IMR-90 (cell line): ENCODE measurements around the gene SPAG4. TPM values are rescaled to one million over a fixed set of nuclear protein-coding genes. Genes with fewer than 3 reads are reported as not detected.

Experiments used
- ATAC-seq: fragments of 200-7000 bp; cut with Tn5 transposase; 2 replicates; pipeline ENCODE4 v1.9.1; 2020; ENCODE audit warnings: low read depth, mild to moderate bottlenecking, moderate library complexity
- BruUV-seq: library from RNA; stranded (reverse); fragments of 400-500 nt; replicated peaks from 2 replicates; lab custom pipeline; 2021; lab: Mats Ljungman, UMichigan
- CTCF ChIA-PET: fragments of 300-600 bp; formaldehyde crosslinking; extraction: SDS; loops from one replicate; lab custom pipeline; 2021; ENCODE audit warnings: antibody characterized with exemption; lab: Yijun Ruan, JAX
- POLR2A ChIA-PET: fragments of 300-600 bp; sonication (Branson Sonifier 250); formaldehyde crosslinking; loops from one replicate; lab custom pipeline; 2022; ENCODE audit warnings: antibody characterized with exemption; ENCODE audit not compliant: unreplicated experiment; lab: Charles Lee
- DNase-seq: peaks from one replicate; pipeline ENCODE4 v3.0.0; 2013
- H2AFZ ChIP-seq: replicated peaks from 2 replicates; pipeline ENCODE3; 2013; ENCODE audit warnings: low read length, mild to moderate bottlenecking; ENCODE audit not compliant: poor library complexity
- H2AK5ac ChIP-seq: 2 replicates; pipeline ENCODE4 v1.6.1; 2013; ENCODE audit warnings: low read depth, low read length, inconsistent platforms
- H2AK9ac ChIP-seq: replicated peaks from 2 replicates; pipeline ENCODE3; 2013; ENCODE audit warnings: mild to moderate bottlenecking, low read depth, low read length, moderate library complexity; ENCODE audit not compliant: poor library complexity
- H2BK120ac ChIP-seq: 2 replicates; pipeline ENCODE4 v1.6.1; 2013; ENCODE audit warnings: low read depth, low read length, inconsistent platforms
- H2BK15ac ChIP-seq: 3 replicates; pipeline ENCODE4 v1.6.1; 2013; ENCODE audit warnings: low read depth, low read length, inconsistent platforms
- H2BK20ac ChIP-seq: 2 replicates; pipeline ENCODE4 v1.6.1; 2013; ENCODE audit warnings: low read depth, mild to moderate bottlenecking, inconsistent platforms, low read length, moderate library complexity
- H2BK5ac ChIP-seq: 2 replicates; pipeline ENCODE4 v1.6.1; 2013; ENCODE audit warnings: mild to moderate bottlenecking, low read depth, low read length, inconsistent platforms; ENCODE audit not compliant: poor library complexity, severe bottlenecking
- H3K14ac ChIP-seq: replicated peaks from 2 replicates; pipeline ENCODE4 v1.6.1; 2013; ENCODE audit warnings: low read depth, low read length, inconsistent platforms
- H3K18ac ChIP-seq: 2 replicates; pipeline ENCODE4 v1.6.1; 2013; ENCODE audit warnings: low read depth, low read length, control low read depth
- H3K23ac ChIP-seq: 2 replicates; pipeline ENCODE4 v1.6.1; 2013; ENCODE audit warnings: low read depth, low read length, inconsistent platforms
- H3K27ac ChIP-seq: 2 replicates; pipeline ENCODE4 v1.5.1; 2013; ENCODE audit warnings: mild to moderate bottlenecking, control low read depth, low read length; ENCODE audit not compliant: insufficient read depth
- H3K27me3 ChIP-seq: 2 replicates; pipeline ENCODE4 v1.6.1; 2013; ENCODE audit warnings: low read length; ENCODE audit not compliant: control insufficient read depth, insufficient read depth
- H3K36me3 ChIP-seq: 2 replicates; pipeline ENCODE4 v1.6.1; 2013; ENCODE audit warnings: low read length, mixed read lengths; ENCODE audit not compliant: control insufficient read depth, insufficient read depth
- H3K4ac ChIP-seq: 2 replicates; pipeline ENCODE4 v1.6.1; 2013; ENCODE audit warnings: low read depth, low read length, inconsistent platforms
- H3K4me1 ChIP-seq: 2 replicates; pipeline ENCODE4 v1.6.1; 2013; ENCODE audit warnings: low read length, mixed read lengths; ENCODE audit not compliant: control insufficient read depth, insufficient read depth
- H3K4me2 ChIP-seq: 2 replicates; pipeline ENCODE4 v1.6.1; 2013; ENCODE audit warnings: low read depth, mild to moderate bottlenecking, control low read depth, low read length, moderate library complexity
- H3K4me3 ChIP-seq: 2 replicates; pipeline ENCODE4 v1.5.1; 2013; ENCODE audit warnings: low read depth, mild to moderate bottlenecking, control low read depth, low read length, moderate library complexity; ENCODE audit not compliant: insufficient read depth
- H3K56ac ChIP-seq: 2 replicates; pipeline ENCODE4 v1.6.1; 2013; ENCODE audit warnings: low read length, inconsistent platforms; ENCODE audit not compliant: insufficient read depth; ENCODE audit errors: extremely low read depth
- H3K79me1 ChIP-seq, 2 experiments: 2 replicates each; pipeline ENCODE4 v1.6.1; 2013; ENCODE audit warnings: low read length in 2 of 2, inconsistent platforms in 1 of 2, low read depth in 1 of 2
- H3K9ac ChIP-seq: 2 replicates; pipeline ENCODE4 v1.6.1; 2013; ENCODE audit warnings: low read depth, low read length, control low read depth
- H3K9me1 ChIP-seq: 2 replicates; pipeline ENCODE4 v1.6.1; 2013; ENCODE audit warnings: low read length, inconsistent platforms; ENCODE audit not compliant: insufficient read depth
- H3K9me3 ChIP-seq: 2 replicates; pipeline ENCODE4 v1.6.1; 2013; ENCODE audit warnings: low read length; ENCODE audit not compliant: control insufficient read depth, insufficient read depth
- H4K20me1 ChIP-seq: 2 replicates; pipeline ENCODE4 v1.6.1; 2013; ENCODE audit warnings: low read length, inconsistent platforms; ENCODE audit not compliant: insufficient read depth
- H4K5ac ChIP-seq: 2 replicates; pipeline ENCODE4 v1.6.1; 2013; ENCODE audit warnings: mild to moderate bottlenecking, low read depth, low read length, control low read depth
- H4K8ac ChIP-seq, 2 experiments: 2 replicates each; pipeline ENCODE4 v1.6.1; 2013; ENCODE audit warnings: low read depth in 2 of 2, low read length in 2 of 2, control low read depth in 1 of 2, inconsistent platforms in 1 of 2
- H4K91ac ChIP-seq: 2 replicates; pipeline ENCODE4 v1.6.1; 2013; ENCODE audit warnings: low read depth, low read length, inconsistent platforms; ENCODE audit not compliant: insufficient read depth
- BHLHE40 ChIP-seq: fragments of 150-350 bp; IDR thresholded peaks from 2 replicates; pipeline ENCODE4 v1.6.1; 2016; ENCODE audit warnings: mild to moderate bottlenecking, low read depth, low read length
- CEBPB ChIP-seq: IDR thresholded peaks from 2 replicates; pipeline ENCODE4 v1.6.1; 2012; ENCODE audit warnings: low read depth, low read length, improper control_type of control experiment
- ELK1 ChIP-seq: fragments of 150-350 bp; IDR thresholded peaks from 2 replicates; pipeline ENCODE4 v1.6.1; 2016; ENCODE audit warnings: low read depth, mild to moderate bottlenecking, low read length, moderate library complexity, borderline replicate concordance
- FOS ChIP-seq: fragments of 150-350 bp; IDR thresholded peaks from 2 replicates; pipeline ENCODE4 v1.6.1; 2016; ENCODE audit warnings: low read depth, low read length
- MXI1 ChIP-seq: IDR thresholded peaks from 2 replicates; pipeline ENCODE4 v1.6.1; 2012; ENCODE audit warnings: low read depth, mild to moderate bottlenecking, low read length, moderate library complexity, borderline replicate concordance
- NFE2L2 ChIP-seq: fragments of 150-350 bp; IDR thresholded peaks from 2 replicates; pipeline ENCODE4 v1.6.1; 2016; ENCODE audit warnings: low read depth, mild to moderate bottlenecking, low read length
- POLR2A ChIP-seq: IDR thresholded peaks from 2 replicates; pipeline ENCODE4 v1.6.1; 2012; ENCODE audit warnings: mild to moderate bottlenecking, low read depth, low read length
- RAD21 ChIP-seq: IDR thresholded peaks from 2 replicates; pipeline ENCODE4 v1.6.1; 2012; ENCODE audit warnings: low read length, improper control_type of control experiment
- RFX5 ChIP-seq: IDR thresholded peaks from 2 replicates; pipeline ENCODE4 v1.8.0; 2012; ENCODE audit warnings: low read depth, mild to moderate bottlenecking, low read length, moderate library complexity
- USF2 ChIP-seq: fragments of 150-350 bp; IDR thresholded peaks from 2 replicates; pipeline ENCODE4 v1.6.1; 2017; ENCODE audit warnings: mild to moderate bottlenecking, antibody characterized with exemption, low read length, low read depth
- WGBS, 2 experiments: methylation state at CpG; one replicate each; pipeline versions ENCODE4 v1.1.5 to v1.1.7; 2013; ENCODE audit warnings: missing lambda C conversion rate in 2 of 2; ENCODE audit not compliant: insufficient read length in 1 of 2; ENCODE audit errors: extremely low coverage in 2 of 2; 5-methylcytosine and 5-hydroxymethylcytosine counted together
- dilution Hi-C: fragments of 300-500 bp; cut with HindIII; formaldehyde crosslinking; loops from one replicate; pipeline ENCODE4 v1.14.3; 2018; ENCODE audit warnings: low sequenced_read_pairs; ENCODE audit not compliant: unreplicated experiment
- in situ Hi-C: fragments of 300-500 bp; cut with MboI; formaldehyde crosslinking; loops from 3 replicates; pipeline ENCODE4 v1.14.3; 2019; ENCODE audit warnings: low sequenced_read_pairs, inconsistent platforms, mixed read lengths
- intact Hi-C: fragments of 100-400 bp; cut with micrococcal nuclease; formaldehyde crosslinking; loops from 2 replicates; pipeline ENCODE4 v1.10.0; 2022
- polyA plus RNA-seq, 3 experiments: library from polyadenylated mRNA; depleted of rRNA; stranded (reverse); fragments of >200 nt; gene quantifications; 2 replicates each; pipeline ENCODE4 v1.2.3, GENCODE V29; 2012; ENCODE audit warnings: low replicate concordance in 1 of 3
- total RNA-seq: library from RNA; depleted of rRNA; stranded (reverse); fragments of >200 nt; gene quantifications from 2 replicates; pipeline ENCODE4 v1.2.3, GENCODE V29; 2012

Gene SPAG4
- total and polyA plus RNA-seq, 2 of the 4 experiments (the other 2 are of a cell fraction): 1.8 to 5.5 TPM

- no peak overlapping the region for H2BK20ac ChIP-seq
- in situ Hi-C loops (no loop called here), intact Hi-C loops (no loop called here), dilution Hi-C loops (no loop called here)
- no peak overlapping the region for H3K4me3 ChIP-seq
- H3K36me3 ChIP-seq: no peaks in the 10 kb centered on the region
- H3K23ac ChIP-seq: no peak overlapping the region
- no peaks in the 10 kb centered on the region for H4K20me1 ChIP-seq
- BruUV-seq: no TSS peak
- TF ChIP-seq FOS (no peak), USF2 (no peak), CEBPB (no peak), RFX5 (no peak), POLR2A (no peak), ELK1 (no peak), MXI1 (no peak), BHLHE40 (no peak), RAD21 (no peak), NFE2L2 (no peak)
- peaks cover 16% of the 10 kb centered on the region for H3K27me3 ChIP-seq
- H2BK5ac ChIP-seq: no peak overlapping the region
- no peak overlapping the region for H4K5ac ChIP-seq
- no peak overlapping the region for H4K8ac ChIP-seq
- H2AK5ac ChIP-seq: no peak overlapping the region
- H4K91ac ChIP-seq: no peak overlapping the region
- H3K14ac ChIP-seq: no peak overlapping the region
- ChIA-PET POLR2A (no interaction called here), CTCF (no interaction called here)
- no peak overlapping the region for H2AK9ac ChIP-seq
- H3K4me2 ChIP-seq: no peak overlapping the region
- H2AFZ ChIP-seq: peak overlapping the region; percentile 32
- ATAC-seq (no peak), DNase-seq (no peak)
- no peaks in the 10 kb centered on the region for H3K9me1 ChIP-seq
- no peaks in the 10 kb centered on the region for H3K9me3 ChIP-seq
- no peak overlapping the region for H3K9ac ChIP-seq
- no peak overlapping the region for H2BK15ac ChIP-seq
- no peak overlapping the region for H3K18ac ChIP-seq
- H3K27ac ChIP-seq: no peak overlapping the region
- no peak overlapping the region for H3K56ac ChIP-seq
- peaks cover 2% of the 10 kb centered on the region for H3K4me1 ChIP-seq
- WGBS, 2 experiments: no CpG with 5 or more reads among the region's 4 CpGs
- H3K4ac ChIP-seq: no peak overlapping the region
- H3K79me1 ChIP-seq: no peaks in the 10 kb centered on the region
- no peak overlapping the region for H2BK120ac ChIP-seq
Measured at GRCh38 chr20:35606127-35606526, 9.5 kb upstream of the SPAG4 start.
